ENCODE measurements around the gene NRXN3.

NRXN3 gene

GRCh38 chr14:79464468-79464867, 1294.3 kb downstream of the NRXN3 start:
- DNase-seq = no peak

- no peak for DNase-seq
Observed at GRCh38 chr14:79465651-79466050, 1295.5 kb downstream of the NRXN3 start.

GRCh38 chr14:79466938-79467527, 1296.9 kb downstream of the NRXN3 start:
- DNase-seq = no peak

GRCh38 chr14:79467835-79468234, 1297.7 kb downstream of the NRXN3 start:
- DNase-seq = no peak

GRCh38 chr14:79468486-79468885, 1298.3 kb downstream of the NRXN3 start:
- no peak for DNase-seq

GRCh38 chr14:79473651-79474050, 1303.5 kb downstream of the NRXN3 start:
- DNase-seq = no peak

GRCh38 chr14:79475887-79476532, 1305.8 kb downstream of the NRXN3 start:
- no peak for DNase-seq

- no peak for DNase-seq
Observed at GRCh38 chr14:79476552-79476951, 1306.4 kb downstream of the NRXN3 start.

- DNase-seq = no peak
Observed at GRCh38 chr14:79480212-79480611, 1310.0 kb downstream of the NRXN3 start.

- DNase-seq = no peak
Observed at GRCh38 chr14:79482825-79483224, 1312.7 kb downstream of the NRXN3 start.

- no peak for DNase-seq
Observed at GRCh38 chr14:79483477-79484388, 1313.6 kb downstream of the NRXN3 start.

- no peak for DNase-seq
Observed at GRCh38 chr14:79487632-79488031, 1317.5 kb downstream of the NRXN3 start.

GRCh38 chr14:79491161-79491560, 1321.0 kb downstream of the NRXN3 start:
- no peak for DNase-seq

- DNase-seq = no peak
Observed at GRCh38 chr14:79493081-79493645, 1323.0 kb downstream of the NRXN3 start.

- no peak for DNase-seq
Observed at GRCh38 chr14:79496701-79497100, 1326.5 kb downstream of the NRXN3 start.

GRCh38 chr14:79500489-79500888, 1330.3 kb downstream of the NRXN3 start:
- no peak for DNase-seq

GRCh38 chr14:79502136-79502750, 1332.1 kb downstream of the NRXN3 start:
- DNase-seq = no peak

GRCh38 chr14:79502751-79503148, 1332.6 kb downstream of the NRXN3 start:
- no peak for DNase-seq

- no peak for DNase-seq
Observed at GRCh38 chr14:79510659-79511058, 1340.5 kb downstream of the NRXN3 start.

- no peak for DNase-seq
Observed at GRCh38 chr14:79511146-79511545, 1341.0 kb downstream of the NRXN3 start.

- DNase-seq = no peak
Observed at GRCh38 chr14:79513446-79513845, 1343.3 kb downstream of the NRXN3 start.

GRCh38 chr14:79514700-79515099, 1344.5 kb downstream of the NRXN3 start:
- no peak for DNase-seq

- DNase-seq = no peak
Observed at GRCh38 chr14:79515158-79515557, 1345.0 kb downstream of the NRXN3 start.
